ENCODE measurements around the gene NF2.

The NF2 gene

DNA sequence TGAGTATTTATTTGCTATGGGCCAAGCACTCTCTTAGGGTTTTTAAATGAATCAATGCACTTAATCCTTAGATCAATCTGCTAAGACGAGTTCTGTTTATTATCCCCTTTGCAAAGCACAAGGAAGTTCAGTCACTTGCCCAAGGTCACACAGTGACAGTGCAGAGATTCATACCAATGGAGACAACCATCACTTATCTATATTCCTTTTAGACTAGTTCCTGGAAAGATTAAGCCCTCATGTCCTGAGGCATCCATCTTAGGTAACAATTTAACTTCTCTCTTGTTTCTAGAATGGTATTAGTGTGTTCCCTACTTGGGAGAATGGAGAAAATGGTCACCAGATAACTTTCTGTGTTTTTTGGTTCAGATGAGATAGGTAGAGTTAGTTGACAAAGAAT is 28.3 kb downstream of the NF2 start:
- no peak for DNase-seq (ENCODE audit: low read depth)

DNA sequence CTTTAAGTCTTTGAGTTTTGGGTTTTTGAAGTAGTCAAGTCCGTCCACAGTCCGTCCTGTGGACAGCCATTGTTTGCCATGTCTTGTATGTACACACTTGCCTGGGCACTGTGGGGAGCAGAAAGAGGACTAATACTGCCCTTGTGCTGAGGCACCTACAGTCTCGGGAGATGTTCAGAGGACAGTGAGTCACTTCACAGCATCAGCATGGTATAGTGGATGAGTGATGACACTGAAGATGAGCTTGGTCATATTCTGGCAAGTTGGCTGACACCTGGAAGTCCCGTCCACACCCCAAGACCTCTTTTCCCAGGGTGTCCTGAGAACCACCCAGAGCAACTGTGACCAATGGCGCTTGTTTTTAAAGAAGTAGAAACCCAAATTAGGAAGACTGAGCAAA is 29.2 kb downstream of the NF2 start:
- DNase-seq (ENCODE audit: low read depth), result peak; percentile 47

GRCh38 chr22:29633514-29634312 is 30.3 kb downstream of the NF2 start:
- DNase-seq (ENCODE audit: low read depth), result peak; percentile 55

DNA sequence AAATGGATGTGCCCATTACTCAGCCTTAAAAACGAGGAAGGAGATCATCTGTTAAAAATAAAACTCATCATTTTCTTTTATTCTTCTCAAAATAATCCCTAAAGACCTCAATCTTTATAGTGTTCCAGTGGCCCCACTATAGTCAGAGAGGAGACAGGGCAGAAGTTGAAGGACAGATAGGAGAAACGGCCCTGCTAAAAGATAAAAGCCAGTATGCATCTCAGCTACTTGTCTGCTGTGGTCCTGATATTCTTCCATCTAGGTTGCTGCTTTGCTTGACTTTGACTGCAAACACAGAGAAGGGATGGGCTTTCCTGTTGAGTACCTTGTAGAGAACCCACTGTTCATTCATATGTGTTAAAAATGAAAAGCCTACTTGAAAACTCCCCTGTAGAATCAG is 31.4 kb downstream of the NF2 start:
- DNase-seq (ENCODE audit: low read depth), result no peak

DNA sequence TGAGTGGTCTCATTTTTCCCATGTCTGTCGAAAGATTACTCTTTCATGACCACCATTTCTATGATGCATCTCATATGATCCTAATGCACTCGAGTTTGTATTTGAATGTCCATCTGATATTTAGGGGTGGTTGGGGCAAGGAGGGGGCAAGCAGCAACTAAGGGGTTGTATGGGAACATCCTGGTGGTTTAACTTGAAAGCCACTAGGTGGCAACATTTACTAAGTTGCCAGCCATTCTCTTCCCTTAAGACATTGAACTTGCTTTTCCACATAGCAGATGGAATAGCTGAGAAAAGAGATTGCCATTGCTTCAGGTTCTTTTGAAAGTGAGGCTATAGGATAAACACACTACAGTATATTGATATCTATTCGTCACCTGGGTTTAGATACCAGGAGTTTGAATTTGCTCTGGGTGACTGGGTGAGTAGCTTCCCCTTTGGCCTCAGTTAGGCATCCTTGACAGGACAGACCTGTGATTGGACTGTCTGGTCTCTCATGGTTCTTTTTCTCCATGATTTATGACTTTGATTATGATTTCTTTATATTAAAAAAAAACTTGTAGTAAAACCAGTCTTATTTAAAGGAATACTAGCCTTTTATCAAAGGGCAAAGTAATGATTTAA is 32.4 kb downstream of the NF2 start:
- DNase-seq (ENCODE audit: low read depth), result peak; percentile 73

GRCh38 chr22:29636751-29637150 is 33.3 kb downstream of the NF2 start:
- DNase-seq (ENCODE audit: low read depth), result no peak

DNA sequence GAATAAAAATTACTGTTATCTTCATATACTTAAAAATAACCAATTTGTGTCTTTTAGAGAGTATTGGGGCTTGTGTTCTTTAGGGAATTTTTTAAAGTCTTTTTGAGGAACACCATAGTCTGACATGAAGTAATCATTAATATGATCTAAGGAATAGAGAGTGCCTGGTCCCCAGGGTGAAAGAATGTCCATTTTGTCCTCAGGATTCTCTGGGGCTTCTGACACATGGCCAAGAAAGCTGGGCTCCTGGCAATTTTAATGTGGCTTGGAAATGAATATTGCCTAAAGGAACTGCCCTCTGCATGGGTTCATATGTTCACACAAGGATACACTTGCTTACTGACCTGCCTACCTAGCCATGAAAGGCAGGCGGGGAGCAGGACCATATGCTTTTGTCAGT is 33.7 kb downstream of the NF2 start:
- no peak for DNase-seq (ENCODE audit: low read depth)

- no peak for DNase-seq (ENCODE audit: low read depth)
Measured at GRCh38 chr22:29638678-29639077, 35.2 kb downstream of the NF2 start.

GRCh38 chr22:29639096-29639495 is 35.7 kb downstream of the NF2 start:
- DNase-seq (ENCODE audit: low read depth), result no peak

DNA sequence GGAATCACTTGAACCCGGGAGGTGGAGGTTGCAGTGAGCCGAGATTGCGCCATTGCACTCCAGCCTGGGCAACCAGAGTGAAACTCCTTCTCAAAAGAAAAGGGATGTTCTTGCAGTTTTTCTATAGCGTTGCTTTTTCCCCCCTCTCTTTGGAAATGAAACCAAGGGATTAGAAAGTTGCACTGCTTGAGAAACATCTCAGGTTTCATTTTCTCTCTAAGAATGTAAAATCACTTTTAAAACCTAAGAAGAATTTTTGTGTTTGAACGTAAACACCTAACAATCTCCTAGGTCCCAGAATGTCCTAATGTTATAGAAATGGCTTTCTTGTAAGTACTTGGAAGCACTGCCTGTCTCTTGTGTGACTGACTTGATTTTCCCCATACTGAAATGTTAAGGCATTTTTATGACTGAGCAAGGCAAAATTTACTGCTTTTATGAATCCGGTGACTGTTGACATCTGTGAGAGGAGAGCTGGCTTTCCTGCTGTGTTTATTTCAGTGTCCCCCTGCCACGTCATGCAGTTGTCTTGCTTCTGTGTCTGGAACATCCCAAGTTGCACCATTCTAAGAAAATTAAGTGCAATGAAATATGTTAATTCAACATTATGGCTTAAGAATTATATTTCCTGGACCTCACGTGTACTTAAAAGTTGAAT is 37.7 kb downstream of the NF2 start:
- no peak for DNase-seq (ENCODE audit: low read depth)

- no peak for DNase-seq (ENCODE audit: low read depth)
Measured at GRCh38 chr22:29641700-29642330, 38.4 kb downstream of the NF2 start.

DNA sequence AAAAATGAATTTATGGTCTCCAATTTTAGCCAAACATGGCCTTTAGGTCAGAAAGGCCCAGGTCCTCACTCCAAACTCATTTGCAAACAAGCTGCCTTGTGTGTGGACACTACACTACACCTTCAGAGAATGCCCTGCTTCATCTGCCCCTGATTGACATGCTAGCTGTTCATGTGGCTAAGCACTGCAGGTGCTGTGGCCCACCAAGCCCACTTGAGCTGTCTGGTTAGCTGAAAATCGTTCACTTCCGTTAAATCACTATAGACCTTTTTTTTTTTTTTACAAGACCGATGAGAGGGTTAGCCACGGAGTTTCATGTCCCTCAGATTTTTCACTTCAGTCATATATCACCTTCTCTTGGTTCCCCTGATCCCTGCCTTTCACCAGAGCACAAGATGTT is 39.3 kb downstream of the NF2 start:
- no peak for DNase-seq (ENCODE audit: low read depth)

DNA sequence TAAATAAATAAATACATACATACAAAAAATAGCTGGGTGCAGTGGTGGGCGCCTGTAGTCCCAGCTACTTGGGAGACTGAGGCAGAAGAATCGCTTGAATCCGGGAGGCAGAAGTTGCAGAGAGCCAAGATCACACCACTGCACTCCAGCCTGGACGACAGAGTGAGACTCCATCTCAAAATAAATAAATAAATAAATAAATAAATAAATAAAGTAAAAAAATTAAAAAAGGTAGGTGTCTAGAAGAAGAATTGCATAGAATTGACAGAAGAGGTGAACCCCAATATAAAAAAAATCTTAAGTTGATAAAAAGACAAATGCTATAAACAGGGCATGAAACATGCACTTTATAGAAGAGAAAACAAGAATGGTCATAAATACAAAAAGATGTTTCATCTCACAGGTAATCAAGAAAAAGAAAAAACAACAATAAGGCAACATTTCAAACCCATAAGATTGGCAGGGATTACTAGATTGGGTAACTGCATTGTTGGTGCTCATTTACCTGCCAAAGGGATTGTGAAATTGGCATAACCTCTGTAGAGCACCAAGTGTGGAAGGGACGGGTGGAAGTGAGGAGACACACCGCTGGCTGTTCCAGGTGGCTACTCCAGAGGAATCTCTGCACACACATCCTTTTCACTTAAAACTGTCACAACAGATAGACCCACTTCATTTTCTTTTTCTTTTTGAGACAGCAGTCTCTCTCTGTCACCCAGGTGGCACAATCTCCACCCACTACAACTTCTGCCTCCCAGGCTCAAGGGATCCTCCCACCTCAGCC is 44.7 kb downstream of the NF2 start:
- no peak for DNase-seq (ENCODE audit: low read depth)

DNA sequence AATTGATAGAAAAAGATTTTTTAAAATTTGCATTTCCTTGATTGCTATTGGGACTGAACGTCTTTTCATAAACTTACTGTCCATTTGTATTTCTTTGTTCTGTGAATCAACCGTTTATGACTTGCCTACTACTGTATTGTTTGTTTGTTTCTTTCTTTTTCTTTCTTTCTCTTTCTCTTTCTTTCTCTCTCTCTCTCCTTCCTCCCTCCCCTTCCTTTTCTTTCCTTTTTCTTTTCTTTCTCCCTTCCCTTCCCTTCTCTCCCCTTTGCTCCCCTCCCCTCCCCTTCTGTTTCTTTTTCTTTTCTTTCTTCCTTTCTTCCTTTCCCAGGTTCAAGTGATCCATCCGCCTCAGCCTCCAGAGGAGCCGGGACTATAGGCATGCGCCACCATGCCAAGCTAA is 46.9 kb downstream of the NF2 start:
- DNase-seq (ENCODE audit: low read depth), result no peak

DNA sequence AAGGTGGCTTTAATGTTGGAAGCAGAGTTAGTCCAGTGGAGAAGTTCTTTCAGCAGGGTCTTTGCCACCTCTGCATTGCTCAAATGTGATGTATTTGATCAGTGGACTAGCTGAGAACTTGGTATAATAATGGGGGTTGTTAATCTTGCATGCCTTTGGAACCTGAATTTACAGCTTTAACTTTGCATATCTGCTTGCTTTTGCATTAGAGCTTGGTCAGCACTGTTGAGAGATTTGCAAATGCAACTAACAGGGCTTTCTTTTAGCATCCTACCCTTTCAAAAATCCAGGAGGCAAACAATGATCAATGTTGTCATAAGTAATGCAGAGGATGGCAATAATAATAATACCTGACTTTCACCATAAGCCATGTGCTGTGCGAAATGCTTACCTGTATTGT is 48.2 kb downstream of the NF2 start:
- DNase-seq (ENCODE audit: low read depth), result no peak

DNA sequence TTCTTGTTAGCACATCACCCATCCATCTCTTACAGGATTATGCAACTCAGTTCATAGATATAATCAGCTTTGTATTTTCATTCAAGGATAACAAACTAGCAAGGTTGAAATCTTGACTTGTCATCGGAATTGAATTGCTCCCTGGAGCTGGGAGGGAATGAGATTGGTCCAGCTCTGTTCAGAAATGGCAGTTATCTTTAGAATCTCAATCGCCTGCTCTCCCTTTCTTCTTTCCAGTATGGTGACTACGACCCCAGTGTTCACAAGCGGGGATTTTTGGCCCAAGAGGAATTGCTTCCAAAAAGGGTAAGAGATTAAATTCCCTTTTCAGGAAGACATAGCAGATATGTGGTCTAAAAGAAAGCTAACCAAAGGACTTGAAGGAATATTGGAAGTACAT is 51.0 kb downstream of the NF2 start:
- DNase-seq (ENCODE audit: low read depth), result no peak

GRCh38 chr22:29654882-29655281 is 51.4 kb downstream of the NF2 start:
- no peak for DNase-seq (ENCODE audit: low read depth)

- DNase-seq (ENCODE audit: low read depth), result no peak
Measured at GRCh38 chr22:29658176-29658575, 54.7 kb downstream of the NF2 start.

DNA sequence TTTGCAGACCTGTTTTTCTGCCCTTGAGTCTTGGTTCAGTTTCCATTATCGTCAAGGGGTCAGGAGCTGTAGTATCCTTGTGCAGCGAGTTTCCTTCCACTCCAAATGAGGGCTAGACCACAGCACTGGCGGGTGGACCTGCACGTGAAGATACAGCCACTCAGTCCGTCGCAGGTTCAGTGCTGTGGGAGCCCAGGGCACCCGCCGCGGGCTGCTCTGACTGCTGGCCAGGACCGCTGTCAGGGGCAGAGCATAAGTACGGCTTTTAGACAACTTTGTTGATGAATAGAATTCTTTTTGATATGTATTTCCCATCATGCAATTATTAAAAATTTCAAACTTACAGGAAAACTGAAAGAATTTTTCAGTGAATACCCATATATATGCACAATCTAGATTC is 56.6 kb downstream of the NF2 start:
- DNase-seq (ENCODE audit: low read depth), result no peak

GRCh38 chr22:29661336-29661735 is 57.9 kb downstream of the NF2 start:
- peak; percentile 47 for DNase-seq (ENCODE audit: low read depth)

- DNase-seq (ENCODE audit: low read depth), result no peak
Measured at GRCh38 chr22:29663180-29663821, 59.9 kb downstream of the NF2 start.

GRCh38 chr22:29665486-29665885 is 62.1 kb downstream of the NF2 start:
- DNase-seq (ENCODE audit: low read depth), result no peak
